Stimulated activated effector memory CD8-positive, alpha-beta T cell treated with anti-CD3 and anti-CD28 coated beads, Interleukin-12 subunit alpha, Interleukin-12 subunit beta, amount 100 ng/mL, for 72 hours (primary cell): ENCODE results near the gene TMEM121.
"Not testable (repeated sequence)": the region's sequence is repeated elsewhere in the genome, so short reads cannot be mapped to it uniquely, and the experiment has no call there.

Source experiments
- ATAC-seq: fragments of 150-1000 bp; cut with Tn5 transposase; 2 replicates; pipeline ENCODE4 v1.10.0; 2021
- DNase-seq, 2 donors: peaks; one replicate each; pipeline ENCODE4 v3.0.0; 2021 to 2022; ENCODE audit warnings: low spot score in 2 of 2
- H3K27ac Mint-ChIP-seq: one replicate; pipeline ENCODE4 v1.8.0; 2022; ENCODE audit warnings: mild to moderate bottlenecking, mixed read lengths
- H3K36me3 Mint-ChIP-seq: one replicate; pipeline ENCODE4 v1.8.0; 2022; ENCODE audit warnings: mild to moderate bottlenecking, mixed read lengths
- H3K4me1 Mint-ChIP-seq: one replicate; pipeline ENCODE4 v1.8.0; 2022; ENCODE audit warnings: mixed read lengths
- H3K4me3 Mint-ChIP-seq: one replicate; pipeline ENCODE4 v1.8.0; 2022; ENCODE audit warnings: mild to moderate bottlenecking, mixed read lengths
- H3K9me3 Mint-ChIP-seq: one replicate; pipeline ENCODE4 v1.8.0; 2022; ENCODE audit warnings: mixed read lengths

The TMEM121 gene

GRCh38 chr14:105537580-105538474 lies 11.4 kb downstream of the TMEM121 start:
- Mint-ChIP-seq H3K36me3 (no peaks in the 10 kb centered on the region), H3K4me1 (peaks cover 10% of the 10 kb centered on the region), H3K9me3 (peaks cover 4% of the 10 kb centered on the region), H3K4me3 (no peak overlapping the region), H3K27ac (peak overlapping the region; percentile 54)
- DNase-seq (peak; percentile 73 to 90), ATAC-seq (peak; percentile 82)

DNA sequence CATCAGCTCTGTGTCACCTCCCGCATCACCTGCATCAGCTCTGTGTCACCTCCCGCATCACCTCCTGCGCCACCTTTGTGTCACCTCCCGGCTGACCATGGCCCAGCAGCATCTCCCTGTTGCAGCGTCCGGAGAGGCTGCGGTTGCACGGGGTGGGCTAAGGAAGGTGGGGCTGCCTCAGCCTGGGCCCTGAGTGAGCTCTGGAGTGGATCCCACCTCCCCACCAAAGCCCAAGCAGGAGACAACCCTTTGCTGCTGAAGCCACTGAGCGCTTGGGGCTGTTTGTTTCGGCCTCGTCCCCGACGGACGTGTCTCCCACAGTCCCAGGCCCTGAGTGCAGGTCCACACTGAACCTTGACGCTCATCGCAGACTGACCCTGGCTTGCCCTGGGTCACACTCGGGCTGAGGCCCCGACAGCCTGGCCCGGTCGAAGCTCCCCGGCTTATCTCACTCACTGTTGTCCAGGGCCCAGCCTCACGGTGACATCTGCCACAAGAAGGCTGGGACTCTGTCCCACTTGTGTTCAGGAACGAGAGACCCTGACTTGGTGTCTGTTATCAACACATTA lies 12.2 kb downstream of the TMEM121 start:
- Mint-ChIP-seq H3K4me1 (peaks cover 8% of the 10 kb centered on the region), H3K36me3 (no peaks in the 10 kb centered on the region), H3K4me3 (no peak overlapping the region)

GRCh38 chr14:105540811-105541210 lies 14.4 kb downstream of the TMEM121 start:
- Mint-ChIP-seq H3K36me3 (no peaks in the 10 kb centered on the region), H3K27ac (no peak overlapping the region), H3K4me1 (peaks cover 8% of the 10 kb centered on the region), H3K9me3 (peaks cover 9% of the 10 kb centered on the region), H3K4me3 (no peak overlapping the region)
- DNase-seq, result no peak
- no peak for ATAC-seq

More for the DNA sequence above, 12.2 kb downstream of the TMEM121 start:
- H3K9me3 Mint-ChIP-seq, result peaks cover 9% of the 10 kb centered on the region
- DNase-seq (no peak), ATAC-seq (no peak)
- peak overlapping the region; percentile 54 for H3K27ac Mint-ChIP-seq

- DNase-seq (no peak), ATAC-seq (no peak)
- peaks cover 8% of the 10 kb centered on the region for H3K4me1 Mint-ChIP-seq
- no peak overlapping the region for H3K27ac Mint-ChIP-seq
- H3K9me3 Mint-ChIP-seq, result peaks cover 9% of the 10 kb centered on the region
- H3K36me3 Mint-ChIP-seq, result no peaks in the 10 kb centered on the region
- H3K4me3 Mint-ChIP-seq, result no peak overlapping the region
Measured at GRCh38 chr14:105541218-105541875, 15.0 kb downstream of the TMEM121 start.

- H3K4me3 Mint-ChIP-seq, H3K36me3 Mint-ChIP-seq, DNase-seq, ATAC-seq, H3K4me1 Mint-ChIP-seq, H3K9me3 Mint-ChIP-seq, H3K27ac Mint-ChIP-seq: not testable (repeated sequence)
Measured at GRCh38 chr14:105545676-105546075, 19.3 kb downstream of the TMEM121 start.

DNA sequence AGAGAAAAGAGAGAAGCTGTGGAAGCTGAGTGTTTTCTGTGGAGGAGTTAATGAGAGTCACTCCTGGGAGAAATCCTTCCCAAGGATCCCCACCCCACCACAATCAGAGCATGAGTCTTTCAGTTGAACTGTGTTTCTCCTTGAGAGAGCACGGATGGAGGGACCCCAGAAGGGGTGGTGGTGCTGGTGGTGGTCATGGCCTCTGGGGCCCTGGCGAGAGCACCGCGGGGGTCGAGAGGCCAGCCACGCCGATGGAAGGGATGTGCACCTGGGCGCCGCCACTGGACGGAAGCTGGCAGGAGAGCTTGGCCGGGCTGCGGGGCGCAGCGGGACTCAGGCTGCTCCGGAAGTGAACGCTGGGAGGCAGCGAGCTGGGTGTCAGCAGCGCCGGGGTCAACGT lies 20.0 kb downstream of the TMEM121 start:
- not testable (repeated sequence) for H3K4me3 Mint-ChIP-seq, H3K36me3 Mint-ChIP-seq, H3K4me1 Mint-ChIP-seq, DNase-seq, ATAC-seq, H3K9me3 Mint-ChIP-seq, H3K27ac Mint-ChIP-seq

DNA sequence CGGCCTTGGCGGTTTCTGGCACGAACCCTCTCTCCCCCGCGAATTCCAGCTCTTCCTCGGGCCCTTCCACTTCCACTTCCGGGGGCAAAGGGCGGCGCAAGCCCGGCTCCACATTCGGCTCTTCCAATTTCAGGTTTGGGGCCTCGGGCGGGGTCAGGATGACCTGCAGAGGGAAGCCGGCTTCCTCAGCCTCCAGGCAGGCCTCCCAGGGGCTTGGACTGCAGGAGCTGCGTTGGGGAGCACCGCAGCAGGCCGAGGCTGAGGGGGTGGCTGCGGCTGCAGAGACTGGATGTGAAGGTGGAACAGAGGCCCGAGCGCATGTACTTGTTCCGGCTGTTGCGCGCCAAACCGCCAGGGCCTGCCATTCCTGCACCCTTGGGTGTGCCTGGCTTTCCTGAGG lies 20.7 kb downstream of the TMEM121 start:
- DNase-seq, H3K9me3 Mint-ChIP-seq, H3K36me3 Mint-ChIP-seq, ATAC-seq, H3K4me3 Mint-ChIP-seq, H3K27ac Mint-ChIP-seq, H3K4me1 Mint-ChIP-seq: not testable (repeated sequence)

DNA sequence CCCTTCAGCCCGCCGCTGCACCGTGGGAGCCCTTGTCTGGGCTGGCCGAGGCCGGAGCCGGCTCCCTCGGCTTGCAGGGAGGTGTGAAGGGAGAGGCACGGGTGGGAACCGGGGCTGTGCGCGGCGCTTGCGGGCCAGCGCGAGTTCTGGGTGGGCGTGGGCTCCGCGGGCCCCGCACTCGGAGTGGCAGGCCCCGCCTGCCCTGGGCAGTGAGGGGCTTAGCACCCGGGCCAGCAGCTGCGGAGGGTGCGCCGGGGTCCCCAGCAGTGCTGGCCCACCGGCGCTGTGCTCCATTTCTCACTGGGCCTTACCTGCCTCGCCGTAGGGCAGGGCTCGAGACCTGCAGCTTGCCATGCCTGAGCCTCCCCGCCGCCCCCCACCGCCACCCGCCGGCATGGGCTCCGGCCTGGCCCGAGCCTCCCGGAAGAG lies 21.4 kb downstream of the TMEM121 start:
- Mint-ChIP-seq H3K4me3 (no peak overlapping the region), H3K9me3 (peaks cover 6% of the 10 kb centered on the region), H3K4me1 (no peaks in the 10 kb centered on the region), H3K36me3 (no peaks in the 10 kb centered on the region), H3K27ac (no peak overlapping the region)
- ATAC-seq, result no peak
- no peak for DNase-seq

DNA sequence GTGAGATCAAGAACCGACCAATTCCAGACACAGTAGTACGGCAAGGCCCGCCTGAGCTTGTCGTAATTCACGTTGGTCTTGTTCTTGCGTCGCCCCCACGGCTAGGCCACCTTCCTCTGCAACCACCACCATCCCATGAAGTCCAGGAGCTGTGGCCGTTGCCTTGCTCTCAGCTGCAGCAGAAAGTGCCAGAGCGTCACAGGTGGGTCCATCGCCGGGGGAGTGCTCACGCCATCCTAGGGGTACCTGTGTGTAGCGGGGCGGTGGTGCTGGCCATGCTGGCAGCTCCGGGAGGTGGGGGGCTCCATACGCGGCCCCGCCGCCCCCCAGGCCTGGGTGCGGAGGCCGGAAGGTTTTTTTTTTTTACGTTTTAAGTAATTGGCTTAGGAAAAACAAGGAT lies 23.1 kb downstream of the TMEM121 start:
- Mint-ChIP-seq H3K9me3 (no peaks in the 10 kb centered on the region), H3K27ac (no peak overlapping the region), H3K4me1 (no peaks in the 10 kb centered on the region), H3K4me3 (no peak overlapping the region), H3K36me3 (no peaks in the 10 kb centered on the region)
- ATAC-seq (no peak), DNase-seq (no peak)

DNA sequence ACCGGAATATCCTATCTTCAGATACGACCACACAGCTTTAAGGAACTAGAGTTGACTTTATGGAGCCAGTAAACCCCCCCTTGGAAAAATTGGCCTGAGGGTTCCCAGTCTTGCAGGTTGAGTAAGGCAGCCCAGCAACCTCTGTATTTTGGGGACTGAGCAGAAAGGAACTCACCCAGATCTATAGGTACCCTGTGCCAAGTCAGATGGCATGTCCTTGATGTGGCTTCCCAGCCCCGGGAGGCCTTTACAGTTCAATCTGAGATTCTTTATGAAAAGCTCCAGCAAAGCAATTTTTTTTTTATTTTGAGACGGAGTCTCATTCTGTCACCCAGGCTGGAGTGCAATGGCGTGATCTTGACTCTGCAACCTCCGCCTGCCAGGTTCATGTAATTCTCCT lies 27.6 kb downstream of the TMEM121 start:
- no peaks in the 10 kb centered on the region for H3K9me3 Mint-ChIP-seq
- H3K4me1 Mint-ChIP-seq, result no peaks in the 10 kb centered on the region

GRCh38 chr14:105554523-105554922 lies 28.1 kb downstream of the TMEM121 start:
- DNase-seq, result no peak
- Mint-ChIP-seq H3K4me3 (no peak overlapping the region), H3K27ac (no peak overlapping the region), H3K9me3 (no peaks in the 10 kb centered on the region), H3K4me1 (no peaks in the 10 kb centered on the region), H3K36me3 (no peaks in the 10 kb centered on the region)
- no peak for ATAC-seq

More for the DNA sequence above, 27.6 kb downstream of the TMEM121 start:
- H3K4me3 Mint-ChIP-seq, result no peak overlapping the region
- DNase-seq, result no peak
- no peaks in the 10 kb centered on the region for H3K36me3 Mint-ChIP-seq
- no peak for ATAC-seq
- H3K27ac Mint-ChIP-seq, result no peak overlapping the region

GRCh38 chr14:105557671-105558070 lies 31.3 kb downstream of the TMEM121 start:
- not testable (repeated sequence) for DNase-seq, H3K36me3 Mint-ChIP-seq, H3K27ac Mint-ChIP-seq, H3K4me3 Mint-ChIP-seq, ATAC-seq, H3K4me1 Mint-ChIP-seq, H3K9me3 Mint-ChIP-seq

GRCh38 chr14:105558449-105559154 lies 32.2 kb downstream of the TMEM121 start:
- not testable (repeated sequence) for H3K9me3 Mint-ChIP-seq, H3K27ac Mint-ChIP-seq, H3K36me3 Mint-ChIP-seq, H3K4me3 Mint-ChIP-seq
- peak in 1 of 2 donors; percentile 62 for DNase-seq
- H3K4me1 Mint-ChIP-seq, result peaks cover 14% of the 10 kb centered on the region
- ATAC-seq, result peak; percentile 27

DNA sequence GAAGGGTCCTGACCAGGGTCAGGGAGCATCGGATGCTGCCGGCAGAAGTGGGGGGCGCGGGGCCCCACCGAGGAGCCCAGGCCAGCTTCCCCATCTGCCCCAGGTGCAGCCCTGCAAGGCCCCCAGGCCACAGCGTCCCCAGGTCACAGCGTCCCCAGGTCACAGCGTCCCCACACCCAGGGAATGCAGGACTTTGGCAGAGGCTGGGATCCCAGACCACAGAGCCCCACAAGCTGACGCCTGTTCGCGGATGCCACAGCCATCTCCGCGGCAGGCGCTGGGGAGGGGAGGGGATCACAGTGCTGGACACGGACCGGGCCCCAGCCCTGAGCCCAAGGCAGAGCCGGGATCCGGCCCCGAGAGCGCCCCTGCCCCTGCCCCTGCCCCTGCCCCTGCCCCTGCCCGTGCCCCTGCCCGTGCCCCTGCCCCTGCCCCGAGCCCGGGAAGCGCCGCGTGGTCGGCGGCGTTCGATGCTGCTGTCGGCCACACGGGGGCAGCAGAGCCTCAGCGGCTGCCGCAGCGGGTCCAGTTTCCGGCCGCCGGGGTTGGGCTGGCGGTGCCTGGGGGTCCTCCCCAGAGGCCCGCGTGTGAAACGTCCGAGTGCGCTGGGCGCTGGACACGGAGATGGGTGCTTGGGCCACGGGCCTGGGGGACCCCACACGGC lies 33.1 kb downstream of the TMEM121 start:
- H3K4me3 Mint-ChIP-seq, H3K36me3 Mint-ChIP-seq, H3K27ac Mint-ChIP-seq, H3K9me3 Mint-ChIP-seq: not testable (repeated sequence)
- ATAC-seq, result peak; percentile 62
- peaks cover 14% of the 10 kb centered on the region for H3K4me1 Mint-ChIP-seq
- DNase-seq, result peak; percentile 22 to 57
